ENCODE data around the gene FAM110A.

DNA sequence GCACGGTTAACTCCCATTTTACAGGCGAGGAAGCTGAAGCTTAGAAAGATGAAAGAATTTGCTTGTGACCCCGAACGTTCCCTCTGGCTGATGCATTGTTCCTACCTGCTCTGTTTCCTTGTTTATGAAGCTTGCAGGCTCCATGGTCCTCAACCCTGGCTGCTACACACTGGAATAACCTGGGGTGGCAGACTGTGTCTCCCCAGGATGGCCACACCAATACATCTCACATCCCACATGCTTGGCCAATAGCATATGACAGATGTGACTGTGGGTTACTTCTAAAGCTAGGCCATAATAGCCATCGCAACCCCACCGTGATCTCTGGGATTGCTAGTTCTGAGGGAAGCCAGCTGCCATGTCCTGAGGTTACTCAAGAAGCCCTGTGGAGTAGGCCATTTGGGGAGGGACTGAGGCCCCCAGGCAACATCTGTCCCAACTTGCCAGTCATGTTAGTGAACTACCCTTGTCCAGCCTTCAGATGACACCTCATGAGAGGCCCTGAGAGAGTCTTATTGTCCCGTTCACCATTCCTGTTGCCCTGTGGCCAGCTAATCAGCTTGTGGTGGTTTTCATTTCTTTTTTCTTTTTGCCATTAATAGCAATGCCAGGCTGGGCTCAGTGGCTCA is 6.7 kb upstream of the FAM110A start:
- TF ChIP-seq, protein P1, sequence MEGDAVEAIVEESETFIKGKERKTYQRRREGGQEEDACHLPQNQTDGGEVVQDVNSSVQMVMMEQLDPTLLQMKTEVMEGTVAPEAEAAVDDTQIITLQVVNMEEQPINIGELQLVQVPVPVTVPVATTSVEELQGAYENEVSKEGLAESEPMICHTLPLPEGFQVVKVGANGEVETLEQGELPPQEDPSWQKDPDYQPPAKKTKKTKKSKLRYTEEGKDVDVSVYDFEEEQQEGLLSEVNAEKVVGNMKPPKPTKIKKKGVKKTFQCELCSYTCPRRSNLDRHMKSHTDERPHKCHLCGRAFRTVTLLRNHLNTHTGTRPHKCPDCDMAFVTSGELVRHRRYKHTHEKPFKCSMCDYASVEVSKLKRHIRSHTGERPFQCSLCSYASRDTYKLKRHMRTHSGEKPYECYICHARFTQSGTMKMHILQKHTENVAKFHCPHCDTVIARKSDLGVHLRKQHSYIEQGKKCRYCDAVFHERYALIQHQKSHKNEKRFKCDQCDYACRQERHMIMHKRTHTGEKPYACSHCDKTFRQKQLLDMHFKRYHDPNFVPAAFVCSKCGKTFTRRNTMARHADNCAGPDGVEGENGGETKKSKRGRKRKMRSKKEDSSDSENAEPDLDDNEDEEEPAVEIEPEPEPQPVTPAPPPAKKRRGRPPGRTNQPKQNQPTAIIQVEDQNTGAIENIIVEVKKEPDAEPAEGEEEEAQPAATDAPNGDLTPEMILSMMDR (conservative IDR thresholded peaks at IDR 0.05; ENCODE audit: low read depth, low read length) = no peak
- no peak for TF ChIP-seq EZH2 (IDR thresholded peaks at IDR 0.05; ENCODE audit: borderline replicate concordance, low read depth, low read length, poor library complexity, severe bottlenecking)

All from A673 (cell line).